WERI-Rb-1 (cell line): Measurements from ENCODE around the gene NAT9.

ENCODE experiments used
- DNase-seq: peaks from one replicate; pipeline ENCODE4 v3.0.0-alpha.2; 2020
- H3K27ac ChIP-seq: fragments of 250-450 bp; sonication (Bioruptor Pico); 2 replicates; pipeline ENCODE4 v1.5.1; 2020; ENCODE audit warnings: mild to moderate bottlenecking, moderate library complexity
- H3K27me3 ChIP-seq: fragments of 250-450 bp; sonication (Bioruptor Pico); 2 replicates; pipeline ENCODE4 v1.5.1; 2021; ENCODE audit warnings: mild to moderate bottlenecking, low read depth, moderate library complexity; ENCODE audit not compliant: insufficient read depth, severe bottlenecking
- H3K36me3 ChIP-seq: fragments of 250-450 bp; sonication (Bioruptor Pico); 2 replicates; pipeline ENCODE4 v1.5.1; 2020; ENCODE audit warnings: mild to moderate bottlenecking, moderate library complexity
- H3K4me3 ChIP-seq: 2 replicates; pipeline ENCODE4 v1.5.1; 2011; ENCODE audit warnings: low read depth, mild to moderate bottlenecking, control low read depth, low read length
- H3K9me3 ChIP-seq: fragments of 250-450 bp; sonication (Bioruptor Pico); 2 replicates; pipeline ENCODE4 v1.5.1; 2021; ENCODE audit warnings: mild to moderate bottlenecking, moderate library complexity; ENCODE audit not compliant: severe bottlenecking
- CTCF ChIP-seq: IDR thresholded peaks from 2 replicates; pipeline ENCODE4 v1.5.1; 2011; ENCODE audit warnings: low read depth, mild to moderate bottlenecking, control low read depth, inconsistent platforms, low read length

Gene NAT9

GRCh38 chr17:74757931-74758847 is 18.0 kb downstream of the NAT9 start:
- Histone ChIP-seq H3K27ac (peak overlapping the region; percentile 91), H3K9me3 (no peaks in the 10 kb centered on the region), H3K4me3 (no peak overlapping the region), H3K27me3 (no peaks in the 10 kb centered on the region), H3K36me3 (peaks cover 31% of the 10 kb centered on the region)
- TF ChIP-seq CTCF = no peak
- no peak for DNase-seq

- Histone ChIP-seq H3K27me3 (no peaks in the 10 kb centered on the region), H3K4me3 (no peak overlapping the region), H3K36me3 (peaks cover 33% of the 10 kb centered on the region), H3K9me3 (no peaks in the 10 kb centered on the region), H3K27ac (peak overlapping the region; percentile 91)
- no peak for DNase-seq
- TF ChIP-seq CTCF = no peak
These were observed 18.6 kb downstream of the NAT9 start for GRCh38 chr17:74757502-74757901.

DNA sequence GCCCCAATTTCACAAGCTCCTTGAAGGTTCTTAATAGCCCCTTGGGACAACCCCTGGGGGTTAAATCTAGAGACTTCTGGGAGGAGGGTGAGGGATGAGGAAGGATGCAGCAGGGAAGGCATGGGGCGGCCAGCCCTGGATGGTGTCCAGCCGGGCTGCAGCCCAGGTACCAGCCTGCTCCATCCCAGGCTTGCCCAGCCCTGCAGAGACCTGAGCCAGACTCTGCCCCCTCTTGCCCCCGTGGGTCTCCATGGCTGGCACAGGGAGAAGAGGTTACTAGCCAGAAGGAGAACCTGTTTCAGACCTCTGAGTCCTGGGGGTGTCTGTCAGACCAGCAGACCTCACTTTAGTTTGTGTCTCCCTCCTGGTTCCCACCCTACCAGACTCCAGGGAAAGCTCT is 19.3 kb downstream of the NAT9 start:
- H3K36me3 ChIP-seq = peaks cover 33% of the 10 kb centered on the region
- H3K27me3 ChIP-seq = no peaks in the 10 kb centered on the region
- H3K4me3 ChIP-seq = no peak overlapping the region
- no peak overlapping the region; the same call in 1 of the 2 replicates for H3K27ac ChIP-seq
- H3K9me3 ChIP-seq = no peaks in the 10 kb centered on the region
- DNase-seq = no peak
- no peak for TF ChIP-seq CTCF

DNA sequence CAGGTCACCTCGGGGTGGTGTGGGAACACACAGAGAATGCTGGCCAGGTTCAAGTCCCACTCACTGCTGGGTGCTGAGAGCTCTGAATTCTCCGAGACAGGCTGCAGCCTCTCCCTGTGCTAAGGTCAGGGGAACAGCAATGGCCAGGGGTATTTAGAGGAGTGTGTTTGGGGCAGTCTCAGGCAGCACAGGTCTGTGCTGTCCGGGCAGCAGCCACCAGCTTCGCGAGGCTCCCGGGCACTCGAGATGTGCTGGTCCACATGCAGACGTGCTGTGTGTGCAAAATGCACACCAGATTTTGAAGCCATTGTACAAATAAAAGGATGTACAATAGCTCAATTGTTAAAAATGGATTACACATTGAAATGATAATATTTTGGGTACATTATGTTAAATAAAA is 20.6 kb downstream of the NAT9 start:
- DNase-seq = no peak
- TF ChIP-seq CTCF = no peak
- Histone ChIP-seq H3K27me3 (no peaks in the 10 kb centered on the region), H3K36me3 (peaks cover 45% of the 10 kb centered on the region), H3K9me3 (no peaks in the 10 kb centered on the region), H3K4me3 (no peak overlapping the region), H3K27ac (no peak overlapping the region)

- Histone ChIP-seq H3K9me3 (no peaks in the 10 kb centered on the region), H3K4me3 (no peak overlapping the region), H3K27ac (no peak overlapping the region), H3K36me3 (peaks cover 51% of the 10 kb centered on the region), H3K27me3 (no peaks in the 10 kb centered on the region)
- TF ChIP-seq CTCF = no peak
- DNase-seq = no peak
These were observed 21.3 kb downstream of the NAT9 start for GRCh38 chr17:74754832-74755231.
